HepG2 (cell line): ENCODE data around the gene TBC1D5. TPM values are rescaled to one million over a fixed set of nuclear protein-coding genes. Genes with fewer than 3 reads are reported as not detected.

ENCODE experiments used
- ATAC-seq: fragments of 200-7000 bp; cut with Tn5 transposase; 3 replicates; pipeline ENCODE4 v1.9.1; 2020; ENCODE audit warnings: mild to moderate bottlenecking, moderate library complexity
- BruUV-seq: library from RNA; stranded (reverse); fragments of 400-500 nt; replicated peaks from 2 replicates; lab custom pipeline; 2021; lab: Mats Ljungman, UMichigan
- CTCF ChIA-PET: fragments of 300-600 bp; formaldehyde crosslinking; extraction: SDS; loops from one replicate; lab custom pipeline; 2021; ENCODE audit warnings: low total read pairs, inconsistent platforms, low intra/inter-chr PET ratio; lab: Yijun Ruan, JAX
- POLR2A ChIA-PET: fragments of 350-600 bp; sonication (Branson Sonifier 250); formaldehyde crosslinking; loops from one replicate; lab custom pipeline; 2020; ENCODE audit warnings: antibody characterized with exemption, inconsistent platforms; lab: Yijun Ruan, JAX
- DNase-seq: peaks from one replicate; pipeline ENCODE4 v3.0.0-alpha.2; 2015; ENCODE audit warnings: low spot score
- FAIRE-seq: peaks from 3 replicates; lab custom pipeline; 2011; peaks lifted over from hg19 to GRCh38; lab: Jason Lieb, UNC
- H2AFZ ChIP-seq: one replicate; pipeline ENCODE4 v1.6.1; 2011; ENCODE audit warnings: low read length, inconsistent platforms
- H3K27ac ChIP-seq: fragments of 300-600 bp; 3 replicates; pipeline ENCODE4 v1.8.0; 2011; ENCODE audit warnings: mixed run types, mild to moderate bottlenecking, mixed read lengths, low read length, inconsistent platforms; ENCODE audit not compliant: insufficient read depth; ENCODE audit errors: extremely low read length
- H3K27me3 ChIP-seq, 2 experiments: fragments of 200-600 bp in 1 of 2; 2 replicates in 1 of 2; 3 replicates in 1 of 2; pipeline versions ENCODE4 v1.6.0 to v1.8.0; 2011; ENCODE audit warnings: low read length in 2 of 2, mild to moderate bottlenecking in 2 of 2, moderate library complexity in 2 of 2, inconsistent platforms in 1 of 2; ENCODE audit not compliant: insufficient read depth in 2 of 2, control insufficient read depth in 1 of 2
- H3K36me3 ChIP-seq, 2 experiments: fragments of 200-600 bp in 1 of 2; replicated peaks in 1 of 2; 2 replicates in 1 of 2; 3 replicates in 1 of 2; pipeline versions ENCODE4 v1.5.1 to v1.8.0; 2011; ENCODE audit warnings: low read length in 2 of 2, inconsistent platforms in 1 of 2; ENCODE audit not compliant: insufficient read depth in 2 of 2, control insufficient read depth in 1 of 2
- H3K4me1 ChIP-seq: 2 replicates; pipeline ENCODE4 v1.5.1; 2012; ENCODE audit warnings: low read length, inconsistent platforms; ENCODE audit not compliant: insufficient read depth
- H3K4me2 ChIP-seq: 2 replicates; pipeline ENCODE4 v1.6.0; 2011; ENCODE audit warnings: low read depth, low read length, inconsistent platforms
- H3K4me3 ChIP-seq, 3 experiments: fragments of 200-600 bp in 1 of 3; sonication (generic), shearing (Covaris generic) in 1 of 3; replicated peaks in 1 of 3; 2 replicates each; pipeline ENCODE4 v1.5.1; 2011 to 2016; ENCODE audit warnings: low read length in 3 of 3, inconsistent platforms in 2 of 3, low read depth in 2 of 3, mild to moderate bottlenecking in 2 of 3, control low read depth in 1 of 3, mixed read lengths in 1 of 3; ENCODE audit not compliant: insufficient read depth in 1 of 3
- H3K79me2 ChIP-seq: one replicate; pipeline ENCODE4 v1.6.1; 2011; ENCODE audit warnings: low read length, inconsistent platforms; ENCODE audit not compliant: insufficient read depth
- H3K9ac ChIP-seq: 2 replicates; pipeline ENCODE4 v1.6.0; 2011; ENCODE audit warnings: mild to moderate bottlenecking, low read depth, low read length, inconsistent platforms; ENCODE audit not compliant: insufficient read depth
- H3K9me3 ChIP-seq: 2 replicates; pipeline ENCODE4 v1.5.1; 2012; ENCODE audit warnings: mild to moderate bottlenecking, low read length
- H4K20me1 ChIP-seq: 2 replicates; pipeline ENCODE4 v1.6.0; 2011; ENCODE audit warnings: inconsistent platforms, mild to moderate bottlenecking, low read length, moderate library complexity; ENCODE audit not compliant: insufficient read depth
- AHR ChIP-seq: IDR thresholded peaks from 2 replicates; pipeline ENCODE4 v1.6.1; 2018; ENCODE audit warnings: missing genetic modification reagents, missing compliant biosample characterization
- DMAP1 ChIP-seq: IDR thresholded peaks from 2 replicates; pipeline ENCODE4 v1.6.1; 2016
- GABPB1 ChIP-seq: IDR thresholded peaks from 2 replicates; pipeline ENCODE4 v1.6.1; 2016; ENCODE audit warnings: mild to moderate bottlenecking, missing genetic modification reagents, moderate library complexity, missing compliant biosample characterization
- HMG20A ChIP-seq: IDR thresholded peaks from 2 replicates; pipeline ENCODE4 v1.6.1; 2016; ENCODE audit warnings: borderline replicate concordance
- KAT2B ChIP-seq: fragments of 150-350 bp; IDR thresholded peaks from 2 replicates; pipeline ENCODE4 v1.6.1; 2014; ENCODE audit warnings: low read depth, low read length, borderline replicate concordance
- NFATC3 ChIP-seq: sonication (generic); formaldehyde crosslinking; IDR thresholded peaks from 2 replicates; pipeline ENCODE4 v1.5.1; 2020; ENCODE audit warnings: mild to moderate bottlenecking, missing genetic modification reagents
- NFYB ChIP-seq: sonication (generic); formaldehyde crosslinking; IDR thresholded peaks from 2 replicates; pipeline ENCODE4 v1.4.0; 2020; ENCODE audit warnings: missing genetic modification reagents
- PCBP1 ChIP-seq: fragments of 200-400 bp; formaldehyde crosslinking; IDR thresholded peaks from 2 replicates; pipeline ENCODE4 v1.6.1; 2017; ENCODE audit warnings: mild to moderate bottlenecking, low read depth, low read length, borderline replicate concordance
- TCF12 ChIP-seq, 2 experiments: fragments of 450-650 bp in 1 of 2; sonication (generic) in 1 of 2; formaldehyde crosslinking in 1 of 2; IDR thresholded peaks; 2 replicates each; pipeline versions ENCODE4 v1.6.1 to v1.8.0; 2017 to 2022; ENCODE audit warnings: antibody characterized with exemption in 1 of 2, mild to moderate bottlenecking in 1 of 2, missing genetic modification reagents in 1 of 2, moderate library complexity in 1 of 2
- XRCC5 ChIP-seq: fragments of 200-400 bp; formaldehyde crosslinking; optimal IDR thresholded peaks from 2 replicates; pipeline ENCODE3; 2017; ENCODE audit warnings: mild to moderate bottlenecking, low read length
- YY1 ChIP-seq: IDR thresholded peaks from 2 replicates; pipeline ENCODE4 v1.6.1; 2011; ENCODE audit warnings: low read length, low read depth, moderate library complexity, mild to moderate bottlenecking; ENCODE audit not compliant: insufficient read depth, insufficient replicate concordance
- ZBTB20 ChIP-seq: sonication (generic); formaldehyde crosslinking; IDR thresholded peaks from 2 replicates; pipeline ENCODE4 v1.8.1; 2023; ENCODE audit warnings: missing genetic modification reagents, low read depth, mild to moderate bottlenecking, borderline replicate concordance
- ZNF34 ChIP-seq: sonication (generic); formaldehyde crosslinking; IDR thresholded peaks from 2 replicates; pipeline ENCODE4 v1.4.0; 2020; ENCODE audit warnings: mild to moderate bottlenecking, missing genetic modification reagents, borderline replicate concordance
- ZNF598 ChIP-seq: sonication (generic); formaldehyde crosslinking; IDR thresholded peaks from 2 replicates; pipeline ENCODE4 v1.5.1; 2020; ENCODE audit warnings: mild to moderate bottlenecking, missing genetic modification reagents, borderline replicate concordance
- ZSCAN22 ChIP-seq: sonication (generic); formaldehyde crosslinking; IDR thresholded peaks from 2 replicates; pipeline ENCODE4 v1.4.0; 2020; ENCODE audit warnings: mild to moderate bottlenecking, missing genetic modification reagents
- WGBS: methylation state at CpG from one replicate; pipeline ENCODE4 v1.1.6; 2017; ENCODE audit warnings: low lambda C conversion rate; 5-methylcytosine and 5-hydroxymethylcytosine counted together
- in situ Hi-C: cut with HindIII; loops from 2 replicates; pipeline ENCODE4 v1.10.0; 2017; ENCODE audit warnings: low pct_unique_long_range_greater_than_20kb; ENCODE audit not compliant: extremely low pct_ligation_motif_present
- intact Hi-C: fragments of 100-400 bp; cut with micrococcal nuclease; formaldehyde crosslinking; loops from one replicate; pipeline ENCODE4 v1.10.0; 2022; ENCODE audit not compliant: unreplicated experiment
- polyA plus RNA-seq, 8 experiments: library from polyadenylated mRNA; depleted of rRNA in 3 of 8; stranded (reverse) in 7 of 8; unstranded in 1 of 8; fragments of >200 nt; fragmentation: Illumina TruSeq in 4 of 8; extraction: Trizol in 4 of 8; gene quantifications; 2 replicates each; pipeline versions ENCODE4 v1.2.1 to v1.2.3, GENCODE V29; 2011 to 2016; ENCODE audit warnings: low read depth in 4 of 8, missing spikeins in 1 of 8, mixed read lengths in 1 of 8; ENCODE audit not compliant: insufficient read depth in 1 of 8
- total RNA-seq, 5 experiments: library from RNA; depleted of rRNA; stranded (reverse); fragments of >200 nt; fragmentation: Illumina TruSeq; extraction: Trizol; gene quantifications; 2 replicates each; pipeline ENCODE4 v1.2.3, GENCODE V29; 2016; ENCODE audit warnings: low read depth in 1 of 5
- TF ChIP-seq, protein P1 (sequence below): sonication (generic); IDR thresholded peaks from 2 replicates; pipeline ENCODE4 v1.6.1; 2016; ENCODE audit warnings: low read depth, borderline replicate concordance
- TF ChIP-seq, protein P2 (sequence below): sonication (generic); formaldehyde crosslinking; IDR thresholded peaks from 2 replicates; pipeline ENCODE4 v1.5.1; 2020; ENCODE audit warnings: mild to moderate bottlenecking, missing genetic modification reagents, borderline replicate concordance
- TF ChIP-seq, protein P3 (sequence below): sonication (generic); formaldehyde crosslinking; IDR thresholded peaks from 2 replicates; pipeline ENCODE4 v1.5.0; 2020; ENCODE audit warnings: missing genetic modification reagents

Gene TBC1D5
- total and polyA plus RNA-seq, 2 of the 13 experiments (the other 11 are each of a cell fraction or from before 2014, with no cell fraction given) = 19.2 to 33.3 TPM

DNA sequence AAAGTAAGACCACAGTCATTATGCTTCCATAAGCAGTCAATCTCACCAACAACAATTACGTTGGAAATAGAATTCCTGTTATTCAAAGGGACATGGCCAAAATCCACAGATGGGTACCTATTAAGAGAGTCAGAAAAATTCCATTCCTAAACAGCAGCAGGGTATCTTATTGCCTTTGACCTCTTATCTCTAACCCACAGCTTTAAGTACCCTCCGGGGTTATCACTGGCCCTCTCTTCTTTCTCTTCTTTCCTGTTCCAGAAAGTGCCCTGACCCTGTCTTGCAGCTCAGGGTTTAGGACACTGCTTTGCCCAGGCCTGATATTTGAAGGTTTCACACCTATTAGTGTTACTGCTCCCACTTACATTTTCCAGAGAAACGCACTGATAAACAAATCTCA is 428.7 kb downstream of the TBC1D5 start:
- FAIRE-seq (no peak), DNase-seq (no peak), ATAC-seq (no peak)
- ChIA-PET CTCF (no interaction called here), POLR2A (no interaction called here)
- Histone ChIP-seq H3K36me3 (0 out of 5 replicates have a peak, but pooled peaks cover 0 to 1% of the 10 kb centered on the region in 2 experiments), H3K4me1 (no peaks in the 10 kb centered on the region), H3K4me2 (no peak overlapping the region), H3K27me3 (no peaks in the 10 kb centered on the region), H3K79me2 (no peaks in the 10 kb centered on the region)
- in situ Hi-C loops (no loop called here), intact Hi-C loops (no loop called here)
- TF ChIP-seq, protein P1, sequence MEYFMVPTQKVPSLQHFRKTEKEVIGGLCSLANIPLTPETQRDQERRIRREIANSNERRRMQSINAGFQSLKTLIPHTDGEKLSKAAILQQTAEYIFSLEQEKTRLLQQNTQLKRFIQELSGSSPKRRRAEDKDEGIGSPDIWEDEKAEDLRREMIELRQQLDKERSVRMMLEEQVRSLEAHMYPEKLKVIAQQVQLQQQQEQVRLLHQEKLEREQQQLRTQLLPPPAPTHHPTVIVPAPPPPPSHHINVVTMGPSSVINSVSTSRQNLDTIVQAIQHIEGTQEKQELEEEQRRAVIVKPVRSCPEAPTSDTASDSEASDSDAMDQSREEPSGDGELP = no peak
- TF ChIP-seq AHR (no peak), ZSCAN22 (CRISPR knock-in tag) (no peak), DMAP1 (no peak), ZNF598 (CRISPR knock-in tag) (no peak), ZNF34 (no peak), HMG20A (CRISPR knock-in tag) (no peak), TCF12 (IDR thresholded peaks at IDR 0.05) (no peak), TCF12 (CRISPR knock-in tag; IDR thresholded peaks at IDR 0.05) (no peak), XRCC5 (no peak), GABPB1 (no peak), ZBTB20 (no peak), NFYB (no peak), NFATC3 (no peak), PCBP1 (no peak), KAT2B (no peak), YY1 (no peak)
- TF ChIP-seq, protein P2, sequence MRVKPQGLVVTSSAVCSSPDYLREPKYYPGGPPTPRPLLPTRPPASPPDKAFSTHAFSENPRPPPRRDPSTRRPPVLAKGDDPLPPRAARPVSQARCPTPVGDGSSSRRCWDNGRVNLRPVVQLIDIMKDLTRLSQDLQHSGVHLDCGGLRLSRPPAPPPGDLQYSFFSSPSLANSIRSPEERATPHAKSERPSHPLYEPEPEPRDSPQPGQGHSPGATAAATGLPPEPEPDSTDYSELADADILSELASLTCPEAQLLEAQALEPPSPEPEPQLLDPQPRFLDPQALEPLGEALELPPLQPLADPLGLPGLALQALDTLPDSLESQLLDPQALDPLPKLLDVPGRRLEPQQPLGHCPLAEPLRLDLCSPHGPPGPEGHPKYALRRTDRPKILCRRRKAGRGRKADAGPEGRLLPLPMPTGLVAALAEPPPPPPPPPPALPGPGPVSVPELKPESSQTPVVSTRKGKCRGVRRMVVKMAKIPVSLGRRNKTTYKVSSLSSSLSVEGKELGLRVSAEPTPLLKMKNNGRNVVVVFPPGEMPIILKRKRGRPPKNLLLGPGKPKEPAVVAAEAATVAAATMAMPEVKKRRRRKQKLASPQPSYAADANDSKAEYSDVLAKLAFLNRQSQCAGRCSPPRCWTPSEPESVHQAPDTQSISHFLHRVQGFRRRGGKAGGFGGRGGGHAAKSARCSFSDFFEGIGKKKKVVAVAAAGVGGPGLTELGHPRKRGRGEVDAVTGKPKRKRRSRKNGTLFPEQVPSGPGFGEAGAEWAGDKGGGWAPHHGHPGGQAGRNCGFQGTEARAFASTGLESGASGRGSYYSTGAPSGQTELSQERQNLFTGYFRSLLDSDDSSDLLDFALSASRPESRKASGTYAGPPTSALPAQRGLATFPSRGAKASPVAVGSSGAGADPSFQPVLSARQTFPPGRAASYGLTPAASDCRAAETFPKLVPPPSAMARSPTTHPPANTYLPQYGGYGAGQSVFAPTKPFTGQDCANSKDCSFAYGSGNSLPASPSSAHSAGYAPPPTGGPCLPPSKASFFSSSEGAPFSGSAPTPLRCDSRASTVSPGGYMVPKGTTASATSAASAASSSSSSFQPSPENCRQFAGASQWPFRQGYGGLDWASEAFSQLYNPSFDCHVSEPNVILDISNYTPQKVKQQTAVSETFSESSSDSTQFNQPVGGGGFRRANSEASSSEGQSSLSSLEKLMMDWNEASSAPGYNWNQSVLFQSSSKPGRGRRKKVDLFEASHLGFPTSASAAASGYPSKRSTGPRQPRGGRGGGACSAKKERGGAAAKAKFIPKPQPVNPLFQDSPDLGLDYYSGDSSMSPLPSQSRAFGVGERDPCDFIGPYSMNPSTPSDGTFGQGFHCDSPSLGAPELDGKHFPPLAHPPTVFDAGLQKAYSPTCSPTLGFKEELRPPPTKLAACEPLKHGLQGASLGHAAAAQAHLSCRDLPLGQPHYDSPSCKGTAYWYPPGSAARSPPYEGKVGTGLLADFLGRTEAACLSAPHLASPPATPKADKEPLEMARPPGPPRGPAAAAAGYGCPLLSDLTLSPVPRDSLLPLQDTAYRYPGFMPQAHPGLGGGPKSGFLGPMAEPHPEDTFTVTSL (CRISPR knock-in tag) = no peak
- TF ChIP-seq, protein P3, sequence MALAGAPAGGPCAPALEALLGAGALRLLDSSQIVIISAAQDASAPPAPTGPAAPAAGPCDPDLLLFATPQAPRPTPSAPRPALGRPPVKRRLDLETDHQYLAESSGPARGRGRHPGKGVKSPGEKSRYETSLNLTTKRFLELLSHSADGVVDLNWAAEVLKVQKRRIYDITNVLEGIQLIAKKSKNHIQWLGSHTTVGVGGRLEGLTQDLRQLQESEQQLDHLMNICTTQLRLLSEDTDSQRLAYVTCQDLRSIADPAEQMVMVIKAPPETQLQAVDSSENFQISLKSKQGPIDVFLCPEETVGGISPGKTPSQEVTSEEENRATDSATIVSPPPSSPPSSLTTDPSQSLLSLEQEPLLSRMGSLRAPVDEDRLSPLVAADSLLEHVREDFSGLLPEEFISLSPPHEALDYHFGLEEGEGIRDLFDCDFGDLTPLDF (CRISPR knock-in tag) = no peak
- TF ChIP-seq, all 625 proteins: peak for 0
- H3K9ac ChIP-seq = no peak overlapping the region
- no peak overlapping the region for H2AFZ ChIP-seq
- no TSS peak for BruUV-seq
- no peak overlapping the region for H3K27ac ChIP-seq
- H3K4me3 ChIP-seq = no peak overlapping the region
- H3K9me3 ChIP-seq = no peaks in the 10 kb centered on the region
- H4K20me1 ChIP-seq = no peaks in the 10 kb centered on the region
- WGBS = 90% methylated on average over 3 of the region's 3 CpGs
